Neural cell (in vitro differentiated cells): ENCODE measurements around the gene UBN1. TPM values are rescaled to one million over a fixed set of nuclear protein-coding genes. Genes with fewer than 3 reads are reported as not detected.

ENCODE experiments used
- H2AFZ ChIP-seq: fragments of 200-600, 300-800 bp; sonication (generic), shearing (Covaris generic); 2 replicates; pipeline ENCODE4 v1.6.0; 2014; ENCODE audit warnings: low read depth, mild to moderate bottlenecking, antibody characterized with exemption, low read length, moderate library complexity
- H3F3A ChIP-seq: fragments of 200-600 bp; shearing (Covaris generic); 2 replicates; pipeline ENCODE4 v1.6.1; 2016; ENCODE audit warnings: mild to moderate bottlenecking, moderate library complexity, mixed read lengths, antibody characterized with exemption, low read length; ENCODE audit not compliant: insufficient read depth, poor library complexity, severe bottlenecking
- H3K27ac ChIP-seq: fragments of 200-600, 300-800 bp; sonication (generic), shearing (Covaris generic); 2 replicates; pipeline ENCODE4 v1.5.1; 2014; ENCODE audit warnings: mild to moderate bottlenecking, low read length, moderate library complexity
- H3K27me3 ChIP-seq: fragments of 300-800, 200-600 bp; sonication (generic), shearing (Covaris generic); 2 replicates; pipeline ENCODE4 v1.6.0; 2014; ENCODE audit warnings: mild to moderate bottlenecking, low read depth, low read length, moderate library complexity; ENCODE audit not compliant: insufficient read depth
- H3K36me3 ChIP-seq: fragments of 300-800, 200-600 bp; sonication (generic), shearing (Covaris generic); 2 replicates; pipeline ENCODE4 v1.5.1; 2014; ENCODE audit warnings: mild to moderate bottlenecking, antibody characterized with exemption, low read length, moderate library complexity; ENCODE audit not compliant: insufficient read depth
- H3K4me2 ChIP-seq: fragments of 300-800, 200-600 bp; sonication (generic), shearing (Covaris generic); 2 replicates; pipeline ENCODE4 v1.6.0; 2014; ENCODE audit warnings: mild to moderate bottlenecking, low read length
- H3K4me3 ChIP-seq: fragments of 300-800, 200-600 bp; sonication (generic), shearing (Covaris generic); 2 replicates; pipeline ENCODE4 v1.5.1; 2014; ENCODE audit warnings: mild to moderate bottlenecking, low read length, moderate library complexity
- H3K79me2 ChIP-seq: fragments of 200-600 bp; shearing (Covaris generic); replicated peaks from 2 replicates; pipeline ENCODE4 v1.6.0; 2014; ENCODE audit warnings: mild to moderate bottlenecking, low read length, moderate library complexity; ENCODE audit not compliant: insufficient read depth
- H3K9ac ChIP-seq: fragments of 300-800, 200-600 bp; sonication (generic), shearing (Covaris generic); 2 replicates; pipeline ENCODE4 v1.6.1; 2016; ENCODE audit warnings: mild to moderate bottlenecking, low read length, mixed read lengths
- H3K9me2 ChIP-seq: fragments of 200-600 bp; shearing (Covaris generic); 2 replicates; pipeline ENCODE4 v1.6.1; 2016; ENCODE audit warnings: mild to moderate bottlenecking, low read length, mixed read lengths; ENCODE audit not compliant: insufficient read depth
- H3K9me3 ChIP-seq: fragments of 200-600, 300-800 bp; sonication (generic), shearing (Covaris generic); 2 replicates; pipeline ENCODE4 v1.6.1; 2016; ENCODE audit warnings: mild to moderate bottlenecking, mixed run types, low read length, moderate library complexity, mixed read lengths
- H4K20me1 ChIP-seq: fragments of 200-600 bp; shearing (Covaris generic); 2 replicates; pipeline ENCODE4 v1.6.1; 2016; ENCODE audit warnings: mild to moderate bottlenecking, mixed run types; ENCODE audit not compliant: insufficient read depth
- CTCF ChIP-seq: fragments of 450-650 bp; IDR thresholded peaks from 2 replicates; pipeline ENCODE4 v1.5.1; 2014; ENCODE audit warnings: antibody characterized with exemption, mild to moderate bottlenecking, moderate library complexity; ENCODE audit not compliant: poor library complexity, severe bottlenecking
- EP300 ChIP-seq: fragments of 450-650 bp; conservative IDR thresholded peaks from 2 replicates; pipeline ENCODE4 v1.6.1; 2014; ENCODE audit warnings: antibody characterized with exemption, mild to moderate bottlenecking, moderate library complexity; ENCODE audit not compliant: poor library complexity, severe bottlenecking
- EZH2 ChIP-seq: fragments of 200-600, 300-800 bp; shearing (Covaris generic), sonication (generic); IDR thresholded peaks from 2 replicates; pipeline ENCODE4 v1.6.1; 2014; ENCODE audit warnings: antibody characterized with exemption, low read length, borderline replicate concordance, mild to moderate bottlenecking; ENCODE audit not compliant: insufficient read depth, poor library complexity, severe bottlenecking
- MXI1 ChIP-seq: fragments of 450-650 bp; conservative IDR thresholded peaks from 2 replicates; pipeline ENCODE4 v1.6.1; 2014; ENCODE audit warnings: antibody characterized with exemption, mild to moderate bottlenecking; ENCODE audit not compliant: poor library complexity, severe bottlenecking
- POLR2AphosphoS5 ChIP-seq: IDR thresholded peaks from 2 replicates; pipeline ENCODE4 v1.6.1; 2012
- RAD21 ChIP-seq: fragments of 450-650 bp; conservative IDR thresholded peaks from 2 replicates; pipeline ENCODE4 v1.6.1; 2014; ENCODE audit warnings: antibody characterized with exemption, mild to moderate bottlenecking, moderate library complexity
- SMC3 ChIP-seq: fragments of 450-650 bp; conservative IDR thresholded peaks from 2 replicates; pipeline ENCODE4 v1.6.1; 2014; ENCODE audit warnings: antibody characterized with exemption, mild to moderate bottlenecking, moderate library complexity; ENCODE audit not compliant: poor library complexity
- TAF1 ChIP-seq: IDR thresholded peaks from 2 replicates; pipeline ENCODE4 v1.6.1; 2012; ENCODE audit warnings: low read depth
- polyA plus RNA-seq: library from polyadenylated mRNA; depleted of rRNA; stranded (reverse); fragments of >200 nt; gene quantifications from 2 replicates; pipeline ENCODE4 v1.2.3, GENCODE V29; 2014
- TF ChIP-seq, protein P1 (sequence below): IDR thresholded peaks from 2 replicates; pipeline ENCODE4 v1.6.1; 2012; ENCODE audit warnings: borderline replicate concordance

Gene UBN1
- polyA plus RNA-seq, 1 donor from 2014 or later, result 17.1 TPM

DNA sequence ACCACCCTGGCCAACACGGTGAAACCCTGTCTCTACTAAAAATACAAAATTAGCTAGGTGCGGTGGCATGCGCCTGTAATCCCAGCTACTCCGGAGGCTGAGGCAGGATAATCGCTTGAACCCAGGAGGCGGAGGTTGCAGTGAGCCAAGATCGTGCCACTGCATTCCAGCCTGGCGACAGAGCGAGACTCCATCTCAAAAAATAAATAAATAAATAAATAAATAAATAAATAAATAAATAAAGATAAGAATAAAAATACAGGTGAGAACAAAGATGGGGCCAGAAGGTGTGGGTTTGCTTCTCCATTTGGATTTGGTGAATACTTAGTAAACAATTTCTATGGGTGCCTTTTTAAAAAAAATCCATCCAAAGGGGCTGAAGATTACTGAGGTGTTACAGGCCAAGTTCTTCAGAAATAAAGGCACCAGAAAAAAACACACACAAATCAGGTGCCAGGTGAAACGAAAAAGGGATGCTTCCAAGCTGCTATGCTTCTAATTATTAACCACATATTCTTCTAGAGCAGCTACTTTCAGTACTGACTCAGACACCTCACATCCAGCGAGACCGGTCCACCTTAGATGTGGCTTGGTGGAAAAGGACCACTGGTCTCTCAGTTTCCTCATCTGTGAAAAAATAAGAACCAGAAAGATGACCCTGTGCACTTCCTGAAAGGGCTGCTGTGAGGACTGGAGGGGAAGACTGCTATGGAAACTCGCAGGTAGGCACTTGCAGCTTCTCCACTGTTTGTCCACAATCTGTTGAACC lies 9.4 kb upstream of the UBN1 start:
- H3F3A ChIP-seq, result no peaks in the 10 kb centered on the region
- H2AFZ ChIP-seq, result no peak overlapping the region
- H3K27ac ChIP-seq, result no peak overlapping the region
- H3K4me2 ChIP-seq, result no peak overlapping the region
- H3K36me3 ChIP-seq, result no peaks in the 10 kb centered on the region
- no peaks in the 10 kb centered on the region for H4K20me1 ChIP-seq
- H3K9me2 ChIP-seq, result no peaks in the 10 kb centered on the region
- no peak overlapping the region for H3K4me3 ChIP-seq
- TF ChIP-seq, protein P1, sequence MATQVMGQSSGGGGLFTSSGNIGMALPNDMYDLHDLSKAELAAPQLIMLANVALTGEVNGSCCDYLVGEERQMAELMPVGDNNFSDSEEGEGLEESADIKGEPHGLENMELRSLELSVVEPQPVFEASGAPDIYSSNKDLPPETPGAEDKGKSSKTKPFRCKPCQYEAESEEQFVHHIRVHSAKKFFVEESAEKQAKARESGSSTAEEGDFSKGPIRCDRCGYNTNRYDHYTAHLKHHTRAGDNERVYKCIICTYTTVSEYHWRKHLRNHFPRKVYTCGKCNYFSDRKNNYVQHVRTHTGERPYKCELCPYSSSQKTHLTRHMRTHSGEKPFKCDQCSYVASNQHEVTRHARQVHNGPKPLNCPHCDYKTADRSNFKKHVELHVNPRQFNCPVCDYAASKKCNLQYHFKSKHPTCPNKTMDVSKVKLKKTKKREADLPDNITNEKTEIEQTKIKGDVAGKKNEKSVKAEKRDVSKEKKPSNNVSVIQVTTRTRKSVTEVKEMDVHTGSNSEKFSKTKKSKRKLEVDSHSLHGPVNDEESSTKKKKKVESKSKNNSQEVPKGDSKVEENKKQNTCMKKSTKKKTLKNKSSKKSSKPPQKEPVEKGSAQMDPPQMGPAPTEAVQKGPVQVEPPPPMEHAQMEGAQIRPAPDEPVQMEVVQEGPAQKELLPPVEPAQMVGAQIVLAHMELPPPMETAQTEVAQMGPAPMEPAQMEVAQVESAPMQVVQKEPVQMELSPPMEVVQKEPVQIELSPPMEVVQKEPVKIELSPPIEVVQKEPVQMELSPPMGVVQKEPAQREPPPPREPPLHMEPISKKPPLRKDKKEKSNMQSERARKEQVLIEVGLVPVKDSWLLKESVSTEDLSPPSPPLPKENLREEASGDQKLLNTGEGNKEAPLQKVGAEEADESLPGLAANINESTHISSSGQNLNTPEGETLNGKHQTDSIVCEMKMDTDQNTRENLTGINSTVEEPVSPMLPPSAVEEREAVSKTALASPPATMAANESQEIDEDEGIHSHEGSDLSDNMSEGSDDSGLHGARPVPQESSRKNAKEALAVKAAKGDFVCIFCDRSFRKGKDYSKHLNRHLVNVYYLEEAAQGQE, result no peak
- TF ChIP-seq CTCF, result no peak
- no peak for TF ChIP-seq EP300
- TF ChIP-seq POLR2AphosphoS5, result no peak
- no peak for TF ChIP-seq SMC3
- TF ChIP-seq MXI1, result no peak
- no peak for TF ChIP-seq RAD21
- TF ChIP-seq TAF1, result no peak
- TF ChIP-seq EZH2, result no peak
- no peak overlapping the region for H3K9ac ChIP-seq
- no peaks in the 10 kb centered on the region for H3K27me3 ChIP-seq
- no peaks in the 10 kb centered on the region for H3K9me3 ChIP-seq
- no peaks in the 10 kb centered on the region for H3K79me2 ChIP-seq

DNA sequence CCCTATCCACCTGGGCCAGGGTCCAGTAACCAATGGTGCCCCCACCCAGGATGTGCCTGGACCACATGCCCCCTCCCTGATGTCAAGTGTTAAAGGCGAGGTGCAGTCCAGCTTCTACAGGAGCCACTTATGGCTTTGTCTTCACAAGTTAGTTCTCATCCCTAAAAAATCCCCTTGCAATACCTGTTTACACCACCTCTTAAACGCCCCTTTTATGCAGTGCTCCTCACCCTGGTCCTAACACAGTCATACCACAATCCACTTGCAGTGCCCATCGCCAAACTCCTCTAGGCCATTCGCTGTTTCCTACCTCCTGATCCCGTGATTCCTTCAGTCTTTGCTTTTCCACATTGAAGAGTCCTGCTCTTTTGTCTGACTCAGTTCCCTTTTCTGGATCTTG lies 7.3 kb upstream of the UBN1 start:
- Histone ChIP-seq H3K79me2 (peaks cover 5% of the 10 kb centered on the region), H3F3A (no peaks in the 10 kb centered on the region), H4K20me1 (no peaks in the 10 kb centered on the region), H3K27ac (no peak overlapping the region), H2AFZ (no peak overlapping the region), H3K4me3 (no peak overlapping the region), H3K9ac (no peak overlapping the region), H3K4me2 (no peak overlapping the region), H3K36me3 (no peaks in the 10 kb centered on the region), H3K9me3 (no peaks in the 10 kb centered on the region), H3K9me2 (no peaks in the 10 kb centered on the region), H3K27me3 (no peaks in the 10 kb centered on the region)
- TF ChIP-seq EZH2 (no peak), POLR2AphosphoS5 (no peak), CTCF (no peak), TAF1 (no peak), EP300 (no peak), SMC3 (no peak), RAD21 (no peak), MXI1 (no peak)
- TF ChIP-seq, protein P1, result no peak
